ENCODE data around the gene NPC2.

The NPC2 gene

DNA sequence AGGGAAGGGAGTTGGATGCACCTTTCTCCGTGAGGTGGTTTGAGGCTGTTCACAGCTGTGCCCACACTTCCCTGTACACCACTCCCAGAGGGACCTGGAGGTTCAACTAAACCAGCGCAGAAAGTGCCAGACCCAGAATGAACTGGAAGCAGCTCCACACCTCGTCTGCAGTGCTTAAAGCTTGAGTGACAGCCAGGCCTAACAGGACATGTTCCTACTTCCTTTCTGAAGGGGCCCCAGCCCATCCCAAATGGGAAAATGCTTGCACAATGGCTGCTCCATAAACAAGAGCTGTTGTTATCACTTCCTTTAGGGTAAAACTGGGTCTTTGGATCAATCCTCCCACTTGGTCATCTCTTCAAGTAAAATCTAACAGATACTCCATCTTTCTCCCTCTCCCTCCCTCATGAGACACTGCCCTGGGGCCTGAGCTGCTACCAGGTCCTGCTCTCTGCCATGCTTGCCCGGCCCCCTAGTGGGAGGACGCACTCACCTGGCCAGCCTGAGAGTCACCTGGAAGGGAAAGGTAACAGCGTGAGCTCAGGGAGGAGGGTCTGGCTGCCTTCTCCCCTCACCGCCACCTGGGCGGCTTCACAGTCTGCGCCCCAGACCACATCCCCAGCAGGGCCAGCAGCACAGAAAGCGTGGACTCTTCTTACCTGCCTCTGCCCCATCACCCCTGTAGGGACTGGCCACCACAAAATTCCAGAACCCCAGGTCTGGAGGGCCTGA lies 33.9 kb upstream of the NPC2 start:
- TF ChIP-seq, protein P1, sequence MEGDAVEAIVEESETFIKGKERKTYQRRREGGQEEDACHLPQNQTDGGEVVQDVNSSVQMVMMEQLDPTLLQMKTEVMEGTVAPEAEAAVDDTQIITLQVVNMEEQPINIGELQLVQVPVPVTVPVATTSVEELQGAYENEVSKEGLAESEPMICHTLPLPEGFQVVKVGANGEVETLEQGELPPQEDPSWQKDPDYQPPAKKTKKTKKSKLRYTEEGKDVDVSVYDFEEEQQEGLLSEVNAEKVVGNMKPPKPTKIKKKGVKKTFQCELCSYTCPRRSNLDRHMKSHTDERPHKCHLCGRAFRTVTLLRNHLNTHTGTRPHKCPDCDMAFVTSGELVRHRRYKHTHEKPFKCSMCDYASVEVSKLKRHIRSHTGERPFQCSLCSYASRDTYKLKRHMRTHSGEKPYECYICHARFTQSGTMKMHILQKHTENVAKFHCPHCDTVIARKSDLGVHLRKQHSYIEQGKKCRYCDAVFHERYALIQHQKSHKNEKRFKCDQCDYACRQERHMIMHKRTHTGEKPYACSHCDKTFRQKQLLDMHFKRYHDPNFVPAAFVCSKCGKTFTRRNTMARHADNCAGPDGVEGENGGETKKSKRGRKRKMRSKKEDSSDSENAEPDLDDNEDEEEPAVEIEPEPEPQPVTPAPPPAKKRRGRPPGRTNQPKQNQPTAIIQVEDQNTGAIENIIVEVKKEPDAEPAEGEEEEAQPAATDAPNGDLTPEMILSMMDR (conservative IDR thresholded peaks at IDR 0.05), result no peak; the same call in 1 of the 2 replicates
- H3K27ac ChIP-seq, result no peak overlapping the region

DNA sequence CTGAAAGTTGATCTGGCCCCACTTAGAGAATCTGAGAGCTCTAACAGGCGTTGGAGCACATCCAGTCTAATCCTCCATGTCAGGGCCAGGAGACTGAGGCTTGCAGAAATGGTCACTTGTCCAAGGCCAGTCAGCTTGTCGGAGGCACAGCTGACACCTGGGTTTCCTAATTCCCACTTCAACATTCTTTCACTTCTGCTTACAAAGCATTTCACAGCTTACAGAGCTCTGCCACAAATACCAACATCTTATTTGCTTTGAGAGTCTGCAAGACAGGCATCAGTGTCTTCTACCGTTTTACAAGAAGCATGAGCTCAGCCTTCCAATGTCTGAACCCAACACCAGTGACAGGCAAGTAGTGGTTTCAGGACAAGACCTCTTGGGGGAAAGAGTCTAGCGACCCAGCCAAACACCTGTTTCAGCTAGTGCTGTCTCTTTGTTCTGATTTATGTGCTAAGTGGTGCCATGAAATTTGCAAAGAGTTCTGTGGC lies 32.3 kb upstream of the NPC2 start:
- no peak overlapping the region for H3K27ac ChIP-seq
- TF ChIP-seq, protein P1 (conservative IDR thresholded peaks at IDR 0.05), result no peak

DNA sequence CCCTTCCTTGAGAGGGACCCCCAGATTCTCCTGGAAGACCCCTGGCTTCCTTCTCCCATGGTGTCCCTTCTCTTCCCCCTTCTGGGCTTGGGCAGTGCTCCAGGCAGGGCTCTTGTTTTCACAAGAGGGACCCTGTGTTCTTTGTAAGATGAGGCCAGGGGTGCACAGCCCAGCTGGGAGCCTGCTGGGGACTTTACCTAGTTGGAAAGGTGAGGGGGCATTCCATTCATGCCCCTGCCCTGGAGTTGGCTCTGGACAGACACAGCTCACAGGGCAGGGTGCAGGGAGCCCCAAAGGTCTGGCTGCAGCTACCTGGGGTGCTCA lies 31.7 kb upstream of the NPC2 start:
- TF ChIP-seq, protein P1 (conservative IDR thresholded peaks at IDR 0.05), result no peak
- H3K27ac ChIP-seq, result no peak overlapping the region

GRCh38 chr14:74524076-74524811 lies 31.1 kb upstream of the NPC2 start:
- TF ChIP-seq, protein P1 (conservative IDR thresholded peaks at IDR 0.05), result no peak
- no peak overlapping the region for H3K27ac ChIP-seq

- TF ChIP-seq, protein P1 (conservative IDR thresholded peaks at IDR 0.05), result no peak
- H3K27ac ChIP-seq, result no peak overlapping the region
Observed at GRCh38 chr14:74522740-74523139, 29.6 kb upstream of the NPC2 start.

DNA sequence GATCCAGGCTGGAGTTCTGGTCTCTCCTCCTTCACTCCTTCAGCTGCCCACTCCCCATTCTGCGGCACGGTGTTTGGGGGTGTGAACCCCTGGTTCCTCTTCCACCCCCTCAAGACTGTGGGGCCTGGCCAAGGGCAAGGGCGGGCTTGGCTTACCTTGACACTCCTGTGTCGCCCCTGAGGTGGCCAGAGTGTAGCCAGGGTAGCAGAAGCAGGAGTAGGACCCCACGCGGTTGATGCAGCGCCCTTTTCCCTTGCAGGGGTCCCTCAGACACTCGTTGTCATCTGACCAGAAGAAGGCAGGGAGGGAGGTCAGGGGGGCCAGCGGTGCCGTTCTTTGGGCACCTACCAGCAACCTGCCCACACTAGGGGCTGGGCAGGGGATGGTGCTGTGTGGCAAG lies 28.7 kb upstream of the NPC2 start:
- TF ChIP-seq, protein P1 (conservative IDR thresholded peaks at IDR 0.05), result no peak
- no peak overlapping the region for H3K27ac ChIP-seq

DNA sequence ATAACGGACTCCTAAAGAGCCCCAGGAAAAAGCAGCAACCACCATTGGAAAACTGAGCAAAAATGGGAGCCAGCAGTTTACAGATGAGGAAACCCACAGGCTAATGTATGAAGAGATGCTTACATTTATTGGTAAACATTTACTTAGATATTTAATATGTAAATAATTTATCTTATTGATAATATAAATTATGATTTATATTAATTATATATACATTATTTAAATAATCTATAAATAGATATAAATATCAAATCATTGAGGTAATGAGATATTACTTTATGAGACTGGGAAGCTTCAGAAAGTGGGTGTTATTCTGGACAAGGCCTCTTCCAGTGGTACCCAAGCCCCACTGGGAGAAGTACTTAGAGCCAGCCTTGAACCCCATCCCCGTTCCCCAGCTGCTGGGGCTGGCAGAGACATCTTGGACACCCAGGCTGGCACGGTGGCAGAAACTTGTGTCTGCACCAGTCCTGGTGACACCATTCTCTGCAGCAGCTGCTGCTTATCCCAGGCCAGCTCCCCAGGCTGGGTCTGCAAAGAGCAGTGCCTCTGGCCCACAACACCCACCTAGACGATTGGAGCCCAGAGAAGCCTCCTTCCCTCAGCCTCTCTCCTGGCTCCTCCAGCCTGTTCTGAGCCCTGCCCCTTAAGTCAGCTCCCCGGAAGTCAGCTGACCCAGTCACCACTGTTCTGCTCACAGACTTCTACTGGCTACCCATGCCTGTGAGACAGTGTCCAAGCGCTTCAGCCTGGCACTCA lies 26.4 kb upstream of the NPC2 start:
- H3K27ac ChIP-seq, result no peak overlapping the region
- TF ChIP-seq, protein P1 (conservative IDR thresholded peaks at IDR 0.05), result no peak
